ENCODE measurements around the gene DPH3.

DPH3 gene

GRCh38 chr3:16229681-16230080 lies 35.1 kb downstream of the DPH3 start:
- Histone ChIP-seq H3K4ac (ENCODE audit: low read depth in 1 of 2, low read length in 2 of 2) (no peak overlapping the region), H3K23ac (ENCODE audit: low read length in 2 of 2) (no peak overlapping the region), H3K9ac (ENCODE audit: low read length) (no peak overlapping the region), H4K91ac (ENCODE audit: low read length) (no peak overlapping the region), H2BK120ac (ENCODE audit: low read depth, low read length) (no peak overlapping the region), H3K36me3 (ENCODE audit: control insufficient read depth in 1 of 2, insufficient read depth in 2 of 2, low read depth in 1 of 2, low read length in 2 of 2) (peaks cover 0 to 54% of the 10 kb centered on the region in 2 experiments), H4K8ac (ENCODE audit: low read length) (no peak overlapping the region), H3K9me3 (ENCODE audit: control insufficient read depth, low read length) (no peaks in the 10 kb centered on the region), H2AK5ac (ENCODE audit: low read length, severe bottlenecking) (no peak overlapping the region), H3K18ac (ENCODE audit: low read depth in 1 of 2, low read length in 2 of 2) (no peak overlapping the region), H2AFZ (ENCODE audit: low read depth, low read length) (no peak overlapping the region), H3K79me1 (replicated peaks; ENCODE audit: low read length, poor library complexity, severe bottlenecking) (no peaks in the 10 kb centered on the region), H3K4me2 (ENCODE audit: low read length, poor library complexity, severe bottlenecking) (no peak overlapping the region), H3K4me3 (ENCODE audit: insufficient read depth in 1 of 2, low read depth in 1 of 2, low read length in 2 of 2) (no peak overlapping the region), H2BK15ac (ENCODE audit: low read depth, poor library complexity, severe bottlenecking) (no peak overlapping the region), H2BK12ac (ENCODE audit: low read length in 2 of 2) (no peak overlapping the region), H3K27ac (ENCODE audit: low read length, poor library complexity, severe bottlenecking) (no peak overlapping the region), H3K27me3 (ENCODE audit: control insufficient read depth in 1 of 2, insufficient read depth in 1 of 2, low read length in 2 of 2) (no peaks in the 10 kb centered on the region), H3K4me1 (ENCODE audit: control insufficient read depth, insufficient read depth, low read depth, low read length) (no peaks in the 10 kb centered on the region), H2BK5ac (ENCODE audit: low read depth, low read length, poor library complexity, severe bottlenecking) (no peak overlapping the region), H3K14ac (ENCODE audit: low read length in 2 of 2) (no peak overlapping the region)
- DNase-seq: no peak

- Histone ChIP-seq H3K18ac (ENCODE audit: low read depth in 1 of 2, low read length in 2 of 2) (no peak overlapping the region), H3K27ac (ENCODE audit: low read length, poor library complexity, severe bottlenecking) (no peak overlapping the region), H2BK12ac (ENCODE audit: low read length in 2 of 2) (no peak overlapping the region), H3K4me3 (ENCODE audit: insufficient read depth in 1 of 2, low read depth in 1 of 2, low read length in 2 of 2) (no peak overlapping the region), H3K79me1 (replicated peaks; ENCODE audit: low read length, poor library complexity, severe bottlenecking) (no peaks in the 10 kb centered on the region), H3K9ac (ENCODE audit: low read length) (no peak overlapping the region), H3K27me3 (ENCODE audit: control insufficient read depth in 1 of 2, insufficient read depth in 1 of 2, low read length in 2 of 2) (no peaks in the 10 kb centered on the region), H3K23ac (ENCODE audit: low read length in 2 of 2) (no peak overlapping the region), H2AK5ac (ENCODE audit: low read length, severe bottlenecking) (no peak overlapping the region), H2AFZ (ENCODE audit: low read depth, low read length) (no peak overlapping the region), H2BK15ac (ENCODE audit: low read depth, poor library complexity, severe bottlenecking) (no peak overlapping the region), H2BK120ac (ENCODE audit: low read depth, low read length) (no peak overlapping the region), H4K8ac (ENCODE audit: low read length) (no peak overlapping the region), H3K9me3 (ENCODE audit: control insufficient read depth, low read length) (no peaks in the 10 kb centered on the region), H4K91ac (ENCODE audit: low read length) (no peak overlapping the region), H3K4me2 (ENCODE audit: low read length, poor library complexity, severe bottlenecking) (no peak overlapping the region), H2BK5ac (ENCODE audit: low read depth, low read length, poor library complexity, severe bottlenecking) (no peak overlapping the region), H3K14ac (ENCODE audit: low read length in 2 of 2) (no peak overlapping the region), H3K36me3 (ENCODE audit: control insufficient read depth in 1 of 2, insufficient read depth in 2 of 2, low read depth in 1 of 2, low read length in 2 of 2) (peaks cover 0 to 75% of the 10 kb centered on the region in 2 experiments), H3K4ac (ENCODE audit: low read depth in 1 of 2, low read length in 2 of 2) (no peak overlapping the region), H3K4me1 (ENCODE audit: control insufficient read depth, insufficient read depth, low read depth, low read length) (no peaks in the 10 kb centered on the region)
- no CpG with 5 or more reads among the region's 1 CpG for WGBS
- DNase-seq: no peak
Observed at GRCh38 chr3:16227566-16227965, 37.2 kb downstream of the DPH3 start.

GRCh38 chr3:16224325-16224724 lies 40.4 kb downstream of the DPH3 start:
- Histone ChIP-seq H2BK15ac (ENCODE audit: low read depth, poor library complexity, severe bottlenecking) (no peak overlapping the region), H3K79me1 (replicated peaks; ENCODE audit: low read length, poor library complexity, severe bottlenecking) (no peaks in the 10 kb centered on the region), H3K4ac (ENCODE audit: low read depth in 1 of 2, low read length in 2 of 2) (no peak overlapping the region), H2AK5ac (ENCODE audit: low read length, severe bottlenecking) (no peak overlapping the region), H3K36me3 (ENCODE audit: control insufficient read depth in 1 of 2, insufficient read depth in 2 of 2, low read depth in 1 of 2, low read length in 2 of 2) (peaks cover 2 to 96% of the 10 kb centered on the region in 2 experiments), H3K4me3 (ENCODE audit: insufficient read depth in 1 of 2, low read depth in 1 of 2, low read length in 2 of 2) (no peak overlapping the region), H4K8ac (ENCODE audit: low read length) (no peak overlapping the region), H3K9ac (ENCODE audit: low read length) (no peak overlapping the region), H3K9me3 (ENCODE audit: control insufficient read depth, low read length) (peaks cover 6% of the 10 kb centered on the region), H3K27me3 (ENCODE audit: control insufficient read depth in 1 of 2, insufficient read depth in 1 of 2, low read length in 2 of 2) (no peaks in the 10 kb centered on the region), H3K23ac (ENCODE audit: low read length in 2 of 2) (no peak overlapping the region), H3K14ac (ENCODE audit: low read length in 2 of 2) (no peak overlapping the region), H3K18ac (ENCODE audit: low read depth in 1 of 2, low read length in 2 of 2) (no peak overlapping the region), H2BK5ac (ENCODE audit: low read depth, low read length, poor library complexity, severe bottlenecking) (no peak overlapping the region), H3K4me2 (ENCODE audit: low read length, poor library complexity, severe bottlenecking) (no peak overlapping the region), H3K27ac (ENCODE audit: low read length, poor library complexity, severe bottlenecking) (no peak overlapping the region), H2BK120ac (ENCODE audit: low read depth, low read length) (no peak overlapping the region), H3K4me1 (ENCODE audit: control insufficient read depth, insufficient read depth, low read depth, low read length) (no peaks in the 10 kb centered on the region), H4K91ac (ENCODE audit: low read length) (no peak overlapping the region), H2BK12ac (ENCODE audit: low read length in 2 of 2) (no peak overlapping the region), H2AFZ (ENCODE audit: low read depth, low read length) (no peak overlapping the region)
- DNase-seq: no peak
- 100% methylated on average over 2 of the region's 2 CpGs for WGBS

- Histone ChIP-seq H3K27ac (ENCODE audit: low read length, poor library complexity, severe bottlenecking) (no peak overlapping the region), H3K79me1 (replicated peaks; ENCODE audit: low read length, poor library complexity, severe bottlenecking) (no peaks in the 10 kb centered on the region), H2AFZ (ENCODE audit: low read depth, low read length) (no peak overlapping the region), H3K36me3 (ENCODE audit: control insufficient read depth in 1 of 2, insufficient read depth in 2 of 2, low read depth in 1 of 2, low read length in 2 of 2) (peaks cover 2 to 95% of the 10 kb centered on the region in 2 experiments), H3K4me3 (ENCODE audit: insufficient read depth in 1 of 2, low read depth in 1 of 2, low read length in 2 of 2) (no peak overlapping the region), H2BK5ac (ENCODE audit: low read depth, low read length, poor library complexity, severe bottlenecking) (no peak overlapping the region), H4K91ac (ENCODE audit: low read length) (no peak overlapping the region), H3K4ac (ENCODE audit: low read depth in 1 of 2, low read length in 2 of 2) (no peak overlapping the region), H3K18ac (ENCODE audit: low read depth in 1 of 2, low read length in 2 of 2) (no peak overlapping the region), H2BK12ac (ENCODE audit: low read length in 2 of 2) (no peak overlapping the region), H2AK5ac (ENCODE audit: low read length, severe bottlenecking) (no peak overlapping the region), H3K23ac (ENCODE audit: low read length in 2 of 2) (no peak overlapping the region), H3K9me3 (ENCODE audit: control insufficient read depth, low read length) (peaks cover 6% of the 10 kb centered on the region), H3K27me3 (ENCODE audit: control insufficient read depth in 1 of 2, insufficient read depth in 1 of 2, low read length in 2 of 2) (no peaks in the 10 kb centered on the region), H3K9ac (ENCODE audit: low read length) (no peak overlapping the region), H3K14ac (ENCODE audit: low read length in 2 of 2) (no peak overlapping the region), H2BK120ac (ENCODE audit: low read depth, low read length) (no peak overlapping the region), H2BK15ac (ENCODE audit: low read depth, poor library complexity, severe bottlenecking) (no peak overlapping the region), H4K8ac (ENCODE audit: low read length) (no peak overlapping the region), H3K4me2 (ENCODE audit: low read length, poor library complexity, severe bottlenecking) (no peak overlapping the region), H3K4me1 (ENCODE audit: control insufficient read depth, insufficient read depth, low read depth, low read length) (no peaks in the 10 kb centered on the region)
- 94% methylated on average over 2 of the region's 2 CpGs for WGBS
- DNase-seq: no peak
Observed at GRCh38 chr3:16222547-16222946, 42.2 kb downstream of the DPH3 start.
